ENCODE data around the gene RAP1GAP. TPM values are rescaled to one million over a fixed set of nuclear protein-coding genes. Genes with fewer than 3 reads are reported as not detected.

RAP1GAP gene
- total and polyA plus RNA-seq, 2 of the 13 experiments (the other 11 are each of a cell fraction or from before 2014, with no cell fraction given): 11.9 to 37.5 TPM

DNA sequence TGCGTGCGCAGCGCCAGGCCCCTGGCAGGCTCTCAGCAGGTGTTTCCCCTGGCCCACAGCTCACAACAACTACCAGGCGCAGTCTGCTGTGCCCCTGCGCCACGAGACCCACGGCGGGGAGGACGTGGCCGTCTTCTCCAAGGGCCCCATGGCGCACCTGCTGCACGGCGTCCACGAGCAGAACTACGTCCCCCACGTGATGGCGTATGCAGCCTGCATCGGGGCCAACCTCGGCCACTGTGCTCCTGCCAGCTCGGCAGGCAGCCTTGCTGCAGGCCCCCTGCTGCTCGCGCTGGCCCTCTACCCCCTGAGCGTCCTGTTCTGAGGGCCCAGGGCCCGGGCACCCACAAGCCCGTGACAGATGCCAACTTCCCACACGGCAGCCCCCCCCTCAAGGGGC, 91.8 kb downstream of the RAP1GAP start:
- WGBS (ENCODE audit: low lambda C conversion rate): 40% methylated on average over 1 of the region's 26 CpGs
- no peak for DNase-seq (ENCODE audit: low spot score)
- H3K79me2 ChIP-seq (ENCODE audit: insufficient read depth, low read length): no peaks in the 10 kb centered on the region
- H3K27ac ChIP-seq (ENCODE audit: extremely low read length, insufficient read depth, low read length): no peak overlapping the region
- POLR2A ChIA-PET: no interaction called here
- BruUV-seq (replicated peaks): no TSS peak
- no peak overlapping the region for H3K4me3 ChIP-seq (replicated peaks in 1 of 3; ENCODE audit: insufficient read depth in 1 of 3, low read depth in 2 of 3, low read length in 3 of 3)
- no peak overlapping the region for H3K4me2 ChIP-seq (ENCODE audit: low read depth, low read length)
- in situ Hi-C loops (cut with HindIII; ENCODE audit: extremely low pct_ligation_motif_present, low pct_unique_long_range_greater_than_20kb): loop anchor here (10.0 kb wide), 1 partner anchor 203 kb away; no protein-coding TSS in a partner anchor
- no peak overlapping the region for H3K9ac ChIP-seq (ENCODE audit: insufficient read depth, low read depth, low read length)
- no peak for ATAC-seq
- H2AFZ ChIP-seq (ENCODE audit: low read length): no peak overlapping the region
- CTCF ChIA-PET (ENCODE audit: low intra/inter-chr PET ratio, low total read pairs): no interaction called here
- H4K20me1 ChIP-seq (ENCODE audit: insufficient read depth, low read length): no peaks in the 10 kb centered on the region
- FAIRE-seq: no peak
- TF ChIP-seq, protein P1, sequence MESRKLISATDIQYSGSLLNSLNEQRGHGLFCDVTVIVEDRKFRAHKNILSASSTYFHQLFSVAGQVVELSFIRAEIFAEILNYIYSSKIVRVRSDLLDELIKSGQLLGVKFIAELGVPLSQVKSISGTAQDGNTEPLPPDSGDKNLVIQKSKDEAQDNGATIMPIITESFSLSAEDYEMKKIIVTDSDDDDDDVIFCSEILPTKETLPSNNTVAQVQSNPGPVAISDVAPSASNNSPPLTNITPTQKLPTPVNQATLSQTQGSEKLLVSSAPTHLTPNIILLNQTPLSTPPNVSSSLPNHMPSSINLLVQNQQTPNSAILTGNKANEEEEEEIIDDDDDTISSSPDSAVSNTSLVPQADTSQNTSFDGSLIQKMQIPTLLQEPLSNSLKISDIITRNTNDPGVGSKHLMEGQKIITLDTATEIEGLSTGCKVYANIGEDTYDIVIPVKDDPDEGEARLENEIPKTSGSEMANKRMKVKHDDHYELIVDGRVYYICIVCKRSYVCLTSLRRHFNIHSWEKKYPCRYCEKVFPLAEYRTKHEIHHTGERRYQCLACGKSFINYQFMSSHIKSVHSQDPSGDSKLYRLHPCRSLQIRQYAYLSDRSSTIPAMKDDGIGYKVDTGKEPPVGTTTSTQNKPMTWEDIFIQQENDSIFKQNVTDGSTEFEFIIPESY (CRISPR knock-in tag; IDR thresholded peaks at IDR 0.05): peak; percentile 74
- no peak for TF ChIP-seq ZNF33A (CRISPR knock-in tag; IDR thresholded peaks at IDR 0.05; ENCODE audit: borderline replicate concordance)
- TF ChIP-seq, protein P2, sequence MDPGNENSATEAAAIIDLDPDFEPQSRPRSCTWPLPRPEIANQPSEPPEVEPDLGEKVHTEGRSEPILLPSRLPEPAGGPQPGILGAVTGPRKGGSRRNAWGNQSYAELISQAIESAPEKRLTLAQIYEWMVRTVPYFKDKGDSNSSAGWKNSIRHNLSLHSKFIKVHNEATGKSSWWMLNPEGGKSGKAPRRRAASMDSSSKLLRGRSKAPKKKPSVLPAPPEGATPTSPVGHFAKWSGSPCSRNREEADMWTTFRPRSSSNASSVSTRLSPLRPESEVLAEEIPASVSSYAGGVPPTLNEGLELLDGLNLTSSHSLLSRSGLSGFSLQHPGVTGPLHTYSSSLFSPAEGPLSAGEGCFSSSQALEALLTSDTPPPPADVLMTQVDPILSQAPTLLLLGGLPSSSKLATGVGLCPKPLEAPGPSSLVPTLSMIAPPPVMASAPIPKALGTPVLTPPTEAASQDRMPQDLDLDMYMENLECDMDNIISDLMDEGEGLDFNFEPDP (CRISPR knock-in tag; conservative IDR thresholded peaks at IDR 0.05): no peak
- no peaks in the 10 kb centered on the region for H3K36me3 ChIP-seq (replicated peaks in 1 of 2; ENCODE audit: control insufficient read depth in 1 of 2, insufficient read depth in 2 of 2, low read length in 2 of 2)
- no peaks in the 10 kb centered on the region for H3K9me3 ChIP-seq (ENCODE audit: low read length)
- intact Hi-C loops (cut with micrococcal nuclease; ENCODE audit: unreplicated experiment): no loop called here
- peaks cover 13% of the 10 kb centered on the region; the same call in 1 of the 2 replicates for H3K4me1 ChIP-seq (ENCODE audit: insufficient read depth, low read length)
- H3K27me3 ChIP-seq (ENCODE audit: control insufficient read depth in 1 of 2, insufficient read depth in 2 of 2, low read length in 2 of 2): peaks cover 2 to 22% of the 10 kb centered on the region in 2 experiments; a peak in 3 of 5 replicates

DNA sequence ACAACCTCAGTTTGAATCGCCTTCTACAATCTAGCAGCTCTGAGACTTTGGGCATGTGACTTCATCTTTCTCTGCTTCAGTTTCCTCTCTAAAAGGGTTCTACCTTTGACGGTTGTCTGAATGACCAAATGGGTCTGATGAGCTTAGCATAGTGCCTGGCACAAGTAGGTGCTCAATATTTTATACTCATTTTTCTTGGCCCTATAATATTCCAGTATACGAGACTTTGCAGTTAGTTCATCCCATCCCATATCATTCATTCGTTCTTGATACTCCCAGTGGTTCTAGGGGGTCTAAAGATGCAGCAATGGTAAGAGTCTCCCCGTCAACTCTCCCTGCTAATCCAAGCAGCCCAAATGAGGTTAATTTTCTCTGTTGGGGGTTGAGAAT, 92.4 kb downstream of the RAP1GAP start:
- FAIRE-seq (no peak), DNase-seq (ENCODE audit: low spot score) (no peak), ATAC-seq (no peak)
- H2AFZ ChIP-seq (ENCODE audit: low read length): no peak overlapping the region
- 40% methylated on average over 5 of the region's 5 CpGs for WGBS (ENCODE audit: low lambda C conversion rate)
- no peaks in the 10 kb centered on the region for H4K20me1 ChIP-seq (ENCODE audit: insufficient read depth, low read length)
- POLR2A ChIA-PET: no interaction called here
- intact Hi-C loops (cut with micrococcal nuclease; ENCODE audit: unreplicated experiment) (no loop called here), in situ Hi-C loops (cut with HindIII; ENCODE audit: extremely low pct_ligation_motif_present, low pct_unique_long_range_greater_than_20kb) (loop anchor here (10.0 kb wide), 1 partner anchor 202 kb away; no protein-coding TSS in a partner anchor)
- H3K4me3 ChIP-seq (replicated peaks in 1 of 3; ENCODE audit: insufficient read depth in 1 of 3, low read depth in 2 of 3, low read length in 3 of 3): no peak overlapping the region
- no TSS peak for BruUV-seq (replicated peaks)
- H3K9me3 ChIP-seq (ENCODE audit: low read length): no peaks in the 10 kb centered on the region
- CTCF ChIA-PET (ENCODE audit: low intra/inter-chr PET ratio, low total read pairs): no interaction called here
- H3K36me3 ChIP-seq (replicated peaks in 1 of 2; ENCODE audit: control insufficient read depth in 1 of 2, insufficient read depth in 2 of 2, low read length in 2 of 2): no peaks in the 10 kb centered on the region
- no peak overlapping the region for H3K4me2 ChIP-seq (ENCODE audit: low read depth, low read length)
- H3K4me1 ChIP-seq (ENCODE audit: insufficient read depth, low read length): peaks cover 13% of the 10 kb centered on the region; the same call in 1 of the 2 replicates
- H3K27ac ChIP-seq (ENCODE audit: extremely low read length, insufficient read depth, low read length): no peak overlapping the region
- H3K79me2 ChIP-seq (ENCODE audit: insufficient read depth, low read length): no peaks in the 10 kb centered on the region
- peaks cover 2 to 22% of the 10 kb centered on the region in 2 experiments; a peak in 3 of 5 replicates for H3K27me3 ChIP-seq (ENCODE audit: control insufficient read depth in 1 of 2, insufficient read depth in 2 of 2, low read length in 2 of 2)
- H3K9ac ChIP-seq (ENCODE audit: insufficient read depth, low read depth, low read length): no peak overlapping the region
- TF ChIP-seq ZNF3 (CRISPR knock-in tag; IDR thresholded peaks at IDR 0.05) (no peak), ZNF441 (CRISPR knock-in tag; IDR thresholded peaks at IDR 0.05; ENCODE audit: borderline replicate concordance) (no peak), SCMH1 (CRISPR knock-in tag; IDR thresholded peaks at IDR 0.05; ENCODE audit: borderline replicate concordance) (no peak), KAT8 (CRISPR knock-in tag; IDR thresholded peaks at IDR 0.05) (no peak)
- TF ChIP-seq, protein P3, sequence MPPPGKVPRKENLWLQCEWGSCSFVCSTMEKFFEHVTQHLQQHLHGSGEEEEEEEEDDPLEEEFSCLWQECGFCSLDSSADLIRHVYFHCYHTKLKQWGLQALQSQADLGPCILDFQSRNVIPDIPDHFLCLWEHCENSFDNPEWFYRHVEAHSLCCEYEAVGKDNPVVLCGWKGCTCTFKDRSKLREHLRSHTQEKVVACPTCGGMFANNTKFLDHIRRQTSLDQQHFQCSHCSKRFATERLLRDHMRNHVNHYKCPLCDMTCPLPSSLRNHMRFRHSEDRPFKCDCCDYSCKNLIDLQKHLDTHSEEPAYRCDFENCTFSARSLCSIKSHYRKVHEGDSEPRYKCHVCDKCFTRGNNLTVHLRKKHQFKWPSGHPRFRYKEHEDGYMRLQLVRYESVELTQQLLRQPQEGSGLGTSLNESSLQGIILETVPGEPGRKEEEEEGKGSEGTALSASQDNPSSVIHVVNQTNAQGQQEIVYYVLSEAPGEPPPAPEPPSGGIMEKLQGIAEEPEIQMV (CRISPR knock-in tag; IDR thresholded peaks at IDR 0.05; ENCODE audit: low read depth): no peak
- TF ChIP-seq, protein P4, sequence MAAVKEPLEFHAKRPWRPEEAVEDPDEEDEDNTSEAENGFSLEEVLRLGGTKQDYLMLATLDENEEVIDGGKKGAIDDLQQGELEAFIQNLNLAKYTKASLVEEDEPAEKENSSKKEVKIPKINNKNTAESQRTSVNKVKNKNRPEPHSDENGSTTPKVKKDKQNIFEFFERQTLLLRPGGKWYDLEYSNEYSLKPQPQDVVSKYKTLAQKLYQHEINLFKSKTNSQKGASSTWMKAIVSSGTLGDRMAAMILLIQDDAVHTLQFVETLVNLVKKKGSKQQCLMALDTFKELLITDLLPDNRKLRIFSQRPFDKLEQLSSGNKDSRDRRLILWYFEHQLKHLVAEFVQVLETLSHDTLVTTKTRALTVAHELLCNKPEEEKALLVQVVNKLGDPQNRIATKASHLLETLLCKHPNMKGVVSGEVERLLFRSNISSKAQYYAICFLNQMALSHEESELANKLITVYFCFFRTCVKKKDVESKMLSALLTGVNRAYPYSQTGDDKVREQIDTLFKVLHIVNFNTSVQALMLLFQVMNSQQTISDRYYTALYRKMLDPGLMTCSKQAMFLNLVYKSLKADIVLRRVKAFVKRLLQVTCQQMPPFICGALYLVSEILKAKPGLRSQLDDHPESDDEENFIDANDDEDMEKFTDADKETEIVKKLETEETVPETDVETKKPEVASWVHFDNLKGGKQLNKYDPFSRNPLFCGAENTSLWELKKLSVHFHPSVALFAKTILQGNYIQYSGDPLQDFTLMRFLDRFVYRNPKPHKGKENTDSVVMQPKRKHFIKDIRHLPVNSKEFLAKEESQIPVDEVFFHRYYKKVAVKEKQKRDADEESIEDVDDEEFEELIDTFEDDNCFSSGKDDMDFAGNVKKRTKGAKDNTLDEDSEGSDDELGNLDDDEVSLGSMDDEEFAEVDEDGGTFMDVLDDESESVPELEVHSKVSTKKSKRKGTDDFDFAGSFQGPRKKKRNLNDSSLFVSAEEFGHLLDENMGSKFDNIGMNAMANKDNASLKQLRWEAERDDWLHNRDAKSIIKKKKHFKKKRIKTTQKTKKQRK (IDR thresholded peaks at IDR 0.05; ENCODE audit: low read length): no peak

All from HepG2 (cell line).